Measurements from ENCODE around the gene STK33. TPM values are rescaled to one million over a fixed set of nuclear protein-coding genes. Genes with fewer than 3 reads are reported as not detected.

Gene STK33
- total RNA-seq, 2 donors from 2014 or later = 7.3 to 14.8 TPM

DNA sequence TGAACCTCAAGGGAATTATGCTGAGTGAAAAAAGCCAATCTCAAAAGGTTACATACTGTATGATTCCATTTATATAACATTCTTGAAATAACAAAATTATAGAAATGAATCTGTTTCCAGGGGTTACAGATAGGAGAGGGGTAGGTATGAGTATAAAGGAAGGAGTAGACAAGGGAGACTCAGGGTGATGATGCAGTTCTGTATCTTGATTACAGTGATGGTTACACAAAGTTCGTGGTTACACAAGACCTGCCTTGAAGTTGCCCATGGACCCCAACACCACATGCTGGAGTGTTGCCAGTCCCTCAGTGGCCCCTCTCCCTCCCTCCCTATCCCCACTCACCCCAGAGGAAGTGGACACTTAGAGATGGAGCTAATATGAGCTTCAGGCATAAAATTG, 20.3 kb downstream of the STK33 start:
- DNase-seq = no peak
- no peaks in the 10 kb centered on the region for H3K4me1 ChIP-seq
- no peaks in the 10 kb centered on the region for H3K36me3 ChIP-seq (replicated peaks in 1 of 2; ENCODE audit: insufficient read depth in 1 of 2, low read depth in 2 of 2)
- no peaks in the 10 kb centered on the region for H3K9me3 ChIP-seq
- no peak for ATAC-seq
- TF ChIP-seq, protein P1, sequence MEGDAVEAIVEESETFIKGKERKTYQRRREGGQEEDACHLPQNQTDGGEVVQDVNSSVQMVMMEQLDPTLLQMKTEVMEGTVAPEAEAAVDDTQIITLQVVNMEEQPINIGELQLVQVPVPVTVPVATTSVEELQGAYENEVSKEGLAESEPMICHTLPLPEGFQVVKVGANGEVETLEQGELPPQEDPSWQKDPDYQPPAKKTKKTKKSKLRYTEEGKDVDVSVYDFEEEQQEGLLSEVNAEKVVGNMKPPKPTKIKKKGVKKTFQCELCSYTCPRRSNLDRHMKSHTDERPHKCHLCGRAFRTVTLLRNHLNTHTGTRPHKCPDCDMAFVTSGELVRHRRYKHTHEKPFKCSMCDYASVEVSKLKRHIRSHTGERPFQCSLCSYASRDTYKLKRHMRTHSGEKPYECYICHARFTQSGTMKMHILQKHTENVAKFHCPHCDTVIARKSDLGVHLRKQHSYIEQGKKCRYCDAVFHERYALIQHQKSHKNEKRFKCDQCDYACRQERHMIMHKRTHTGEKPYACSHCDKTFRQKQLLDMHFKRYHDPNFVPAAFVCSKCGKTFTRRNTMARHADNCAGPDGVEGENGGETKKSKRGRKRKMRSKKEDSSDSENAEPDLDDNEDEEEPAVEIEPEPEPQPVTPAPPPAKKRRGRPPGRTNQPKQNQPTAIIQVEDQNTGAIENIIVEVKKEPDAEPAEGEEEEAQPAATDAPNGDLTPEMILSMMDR (IDR thresholded peaks at IDR 0.05) = no peak
- no peak for TF ChIP-seq POLR2A (IDR thresholded peaks at IDR 0.05)
- no peaks in the 10 kb centered on the region for H3K27me3 ChIP-seq
- intact Hi-C loops (cut with DNase I) = no loop called here
- no peak overlapping the region for H3K27ac ChIP-seq
- 76 to 79% methylated on average over 1 of the region's 1 CpG for WGBS, 2 donors
- H3K4me3 ChIP-seq = no peak overlapping the region

DNA sequence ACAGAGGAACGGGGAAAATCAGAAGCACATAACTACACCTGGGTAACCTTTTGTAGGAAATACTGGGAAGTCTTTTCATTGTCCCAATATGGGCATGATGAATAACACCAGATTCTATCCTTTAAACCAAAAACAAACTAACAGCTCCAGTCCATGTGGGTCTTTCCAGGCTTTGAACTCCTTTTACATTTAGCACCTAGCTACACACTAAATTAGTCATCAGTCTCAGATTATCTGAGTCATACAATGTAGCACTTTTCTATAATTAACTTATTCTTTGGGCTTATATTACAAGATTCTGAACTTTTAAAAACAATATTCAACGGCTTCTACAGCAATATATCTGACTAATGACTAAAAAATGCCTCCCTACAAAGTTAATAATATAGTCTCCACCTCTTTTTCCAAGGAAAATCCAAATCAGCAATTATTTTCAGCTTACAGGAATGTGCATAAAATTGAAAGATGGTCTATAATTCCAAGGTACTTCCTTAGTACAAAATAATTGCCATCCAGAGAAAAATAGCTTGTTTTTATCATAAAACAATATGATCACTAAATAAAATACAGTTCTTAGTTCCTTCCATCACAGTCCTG, 26.3 kb downstream of the STK33 start:
- H3K27me3 ChIP-seq = no peaks in the 10 kb centered on the region
- TF ChIP-seq POLR2A (IDR thresholded peaks at IDR 0.05) = no peak
- TF ChIP-seq, protein P1 (IDR thresholded peaks at IDR 0.05) = no peak
- 59 to 64% methylated on average over 2 of the region's 2 CpGs for WGBS, 2 donors
- no peaks in the 10 kb centered on the region for H3K9me3 ChIP-seq
- no peaks in the 10 kb centered on the region for H3K36me3 ChIP-seq (replicated peaks in 1 of 2; ENCODE audit: insufficient read depth in 1 of 2, low read depth in 2 of 2)
- no peak for DNase-seq
- intact Hi-C loops (cut with DNase I) = no loop called here
- no peak overlapping the region for H3K4me3 ChIP-seq
- no peaks in the 10 kb centered on the region for H3K4me1 ChIP-seq
- no peak for ATAC-seq
- no peak overlapping the region for H3K27ac ChIP-seq

GRCh38 chr11:8566613-8567210, 27.3 kb downstream of the STK33 start:
- ATAC-seq (peak; percentile 50), DNase-seq (no peak)
- H3K9me3 ChIP-seq = no peaks in the 10 kb centered on the region
- no peaks in the 10 kb centered on the region for H3K36me3 ChIP-seq (replicated peaks in 1 of 2; ENCODE audit: insufficient read depth in 1 of 2, low read depth in 2 of 2)
- H3K4me1 ChIP-seq = no peaks in the 10 kb centered on the region
- no peak overlapping the region for H3K27ac ChIP-seq
- TF ChIP-seq, protein P1 (IDR thresholded peaks at IDR 0.05) = peak; percentile 28 to 86 (median 74)
- no peak for TF ChIP-seq POLR2A (IDR thresholded peaks at IDR 0.05)
- WGBS, 2 donors = 34% methylated on average over 5 of the region's 5 CpGs
- intact Hi-C loops (cut with DNase I) = no loop called here
- H3K4me3 ChIP-seq = no peak overlapping the region
- H3K27me3 ChIP-seq = no peaks in the 10 kb centered on the region

DNA sequence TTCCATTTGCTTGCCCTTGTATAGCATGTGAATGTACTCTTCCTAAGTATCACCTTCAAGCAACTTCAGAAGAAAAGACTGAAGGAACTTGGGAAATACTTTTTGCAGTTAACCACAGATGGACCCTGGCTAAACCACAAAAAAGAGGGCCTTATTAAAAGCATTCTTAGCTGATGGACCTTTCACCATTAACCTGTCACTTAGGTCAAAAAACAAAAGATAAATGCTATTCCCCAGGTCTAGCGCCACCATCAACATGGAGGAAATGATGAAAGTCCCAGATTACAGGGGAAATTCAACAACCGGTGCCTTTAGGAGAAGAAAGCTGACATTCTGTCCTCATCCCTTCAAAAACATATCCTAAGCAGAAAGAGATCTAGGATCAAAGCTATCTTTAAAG, 29.5 kb downstream of the STK33 start:
- 76 to 86% methylated on average over 2 of the region's 2 CpGs for WGBS, 2 donors
- Histone ChIP-seq H3K4me1 (no peaks in the 10 kb centered on the region), H3K27me3 (no peaks in the 10 kb centered on the region), H3K4me3 (no peak overlapping the region), H3K27ac (no peak overlapping the region), H3K9me3 (no peaks in the 10 kb centered on the region), H3K36me3 (replicated peaks in 1 of 2; ENCODE audit: insufficient read depth in 1 of 2, low read depth in 2 of 2) (no peaks in the 10 kb centered on the region)
- ATAC-seq (no peak), DNase-seq (no peak)
- TF ChIP-seq POLR2A (IDR thresholded peaks at IDR 0.05) = no peak
- TF ChIP-seq, protein P1 (IDR thresholded peaks at IDR 0.05) = no peak
- intact Hi-C loops (cut with DNase I) = loop anchor here (5.0 kb wide), 1 partner anchor 342 kb away; no protein-coding TSS in a partner anchor

DNA sequence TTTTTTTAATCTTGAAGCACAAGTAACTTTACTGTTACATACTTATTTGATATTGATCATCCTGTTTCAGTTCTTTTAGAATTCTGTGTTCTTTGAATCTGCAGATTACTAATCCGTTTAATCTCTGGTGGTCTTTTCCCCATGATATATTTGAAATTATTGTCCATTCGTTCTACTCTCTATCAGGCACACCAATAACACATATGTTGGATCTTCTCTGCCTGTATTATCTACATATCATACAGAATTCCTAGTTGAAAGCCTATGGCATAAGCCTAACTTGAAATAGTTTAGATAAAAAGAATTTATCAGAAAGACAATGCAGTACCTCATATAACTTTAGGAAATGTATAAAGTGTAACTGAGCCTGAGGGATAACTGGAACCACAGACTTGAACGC, 32.6 kb downstream of the STK33 start:
- Histone ChIP-seq H3K4me3 (no peak overlapping the region), H3K4me1 (no peaks in the 10 kb centered on the region), H3K9me3 (no peaks in the 10 kb centered on the region), H3K27ac (no peak overlapping the region), H3K27me3 (no peaks in the 10 kb centered on the region), H3K36me3 (replicated peaks in 1 of 2; ENCODE audit: insufficient read depth in 1 of 2, low read depth in 2 of 2) (no peaks in the 10 kb centered on the region)
- ATAC-seq = no peak
- intact Hi-C loops (cut with DNase I) = loop anchor here (5.0 kb wide), 1 partner anchor 339 kb away; no protein-coding TSS in a partner anchor
- no peak for DNase-seq
- 87 to 96% methylated on average over 3 of the region's 3 CpGs for WGBS, 2 donors
- TF ChIP-seq, protein P1 (IDR thresholded peaks at IDR 0.05) = no peak
- no peak for TF ChIP-seq POLR2A (IDR thresholded peaks at IDR 0.05)

Measured in body of pancreas (tissue), 4 donors.